WTC11 (cell line): ENCODE measurements around the gene PTAR1. TPM values are rescaled to one million over a fixed set of nuclear protein-coding genes. Genes with fewer than 3 reads are reported as not detected.
A peak's percentile ranks its signal among the peaks of the same experiment; 100 is the strongest.

ENCODE experiments used
- ATAC-seq: fragments of 200-7000 bp; cut with Tn5 transposase; 2 replicates; pipeline ENCODE4 v1.10.0; 2021; ENCODE audit warnings: mild to moderate bottlenecking, moderate library complexity
- CTCF ChIA-PET: fragments of 300-600 bp; sonication (Branson Sonifier 250); formaldehyde crosslinking; loops from one replicate; lab custom pipeline; 2021; ENCODE audit warnings: antibody characterized with exemption; lab: Charles Lee
- POLR2A ChIA-PET: fragments of 350-600 bp; sonication (Branson Sonifier 250); formaldehyde crosslinking; loops from one replicate; lab custom pipeline; 2021; ENCODE audit warnings: antibody characterized with exemption; lab: Charles Lee
- DNase-seq: peaks from one replicate; pipeline ENCODE4 v3.0.0; 2021; ENCODE audit warnings: low spot score
- H3K27ac Mint-ChIP-seq: 2 replicates; pipeline ENCODE4 v1.8.0; 2021; ENCODE audit warnings: mixed read lengths
- H3K27me3 Mint-ChIP-seq: 2 replicates; pipeline ENCODE4 v1.8.0; 2021; ENCODE audit warnings: low read depth, mild to moderate bottlenecking, moderate library complexity, mixed read lengths
- H3K36me3 Mint-ChIP-seq: 2 replicates; pipeline ENCODE4 v1.8.0; 2021; ENCODE audit warnings: mixed read lengths
- H3K4me1 Mint-ChIP-seq: 2 replicates; pipeline ENCODE4 v1.8.0; 2022; ENCODE audit warnings: mixed read lengths
- H3K4me3 Mint-ChIP-seq: 2 replicates; pipeline ENCODE4 v1.8.0; 2021; ENCODE audit warnings: mild to moderate bottlenecking, moderate library complexity, mixed read lengths
- H3K9me3 Mint-ChIP-seq: 2 replicates; pipeline ENCODE4 v1.8.0; 2021; ENCODE audit warnings: mixed read lengths
- ATF6 ChIP-seq: sonication (generic); formaldehyde crosslinking; IDR thresholded peaks from 2 replicates; pipeline ENCODE4 v1.8.1; 2023; ENCODE audit warnings: mild to moderate bottlenecking, missing genetic modification reagents
- CBFB ChIP-seq: sonication (generic); formaldehyde crosslinking; IDR thresholded peaks from 2 replicates; pipeline ENCODE4 v1.8.1; 2022; ENCODE audit warnings: mild to moderate bottlenecking, low read depth, missing genetic modification reagents
- CDX4 ChIP-seq: fragments of 250-450 bp; sonication (Bioruptor Pico); IDR thresholded peaks from 2 replicates; pipeline ENCODE4 v1.9.0; 2021; ENCODE audit warnings: moderate library complexity, mild to moderate bottlenecking, inconsistent platforms, borderline replicate concordance
- E2F1 ChIP-seq: sonication (generic); formaldehyde crosslinking; IDR thresholded peaks from 2 replicates; pipeline ENCODE4 v1.8.0; 2022; ENCODE audit warnings: mild to moderate bottlenecking, missing genetic modification reagents
- FOXK1 ChIP-seq: sonication (generic); formaldehyde crosslinking; IDR thresholded peaks from 2 replicates; pipeline ENCODE4 v1.8.0; 2022; ENCODE audit warnings: mild to moderate bottlenecking, moderate library complexity, missing genetic modification reagents
- FOXP4 ChIP-seq: sonication (generic); formaldehyde crosslinking; IDR thresholded peaks from 2 replicates; pipeline ENCODE4 v1.8.0; 2022; ENCODE audit warnings: mild to moderate bottlenecking, missing genetic modification reagents
- HMGXB4 ChIP-seq: sonication (generic); formaldehyde crosslinking; IDR thresholded peaks from 2 replicates; pipeline ENCODE4 v1.8.1; 2023; ENCODE audit warnings: mild to moderate bottlenecking, moderate library complexity, missing genetic modification reagents
- IRF2 ChIP-seq: sonication (generic); formaldehyde crosslinking; IDR thresholded peaks from 2 replicates; pipeline ENCODE4 v1.8.0; 2022; ENCODE audit warnings: low read depth, missing genetic modification reagents, borderline replicate concordance
- NFE2L1 ChIP-seq: sonication (generic); formaldehyde crosslinking; IDR thresholded peaks from 2 replicates; pipeline ENCODE4 v1.8.1; 2023; ENCODE audit warnings: missing genetic modification reagents
- TEAD4 ChIP-seq: sonication (generic); formaldehyde crosslinking; IDR thresholded peaks from 2 replicates; pipeline ENCODE4 v1.8.0; 2022; ENCODE audit warnings: mild to moderate bottlenecking, missing genetic modification reagents
- TP53 ChIP-seq: sonication (generic); formaldehyde crosslinking; IDR thresholded peaks from 2 replicates; pipeline ENCODE4 v1.8.1; 2023; ENCODE audit warnings: mild to moderate bottlenecking, missing genetic modification reagents
- ZNF423 ChIP-seq: fragments of 250-450 bp; sonication (Bioruptor Pico); IDR thresholded peaks from 2 replicates; pipeline ENCODE4 v2.1.2; 2022; ENCODE audit warnings: mild to moderate bottlenecking, moderate library complexity
- ZSCAN18 ChIP-seq: fragments of 250-450 bp; sonication (Bioruptor Pico); IDR thresholded peaks from 2 replicates; pipeline ENCODE4 v2.1.2; 2022; ENCODE audit warnings: mild to moderate bottlenecking, moderate library complexity
- total RNA-seq: library from RNA; stranded (reverse); gene quantifications from 3 replicates; pipeline ENCODE4 v1.2.3, GENCODE V29; 2021

The PTAR1 gene
- total RNA-seq, 1 experiment from 2014 or later: 90.8 TPM

- TF ChIP-seq ZNF423 (CRISPR knock-in tag): no peak
- TF ChIP-seq TEAD4 (CRISPR knock-in tag): 0 out of 2 replicates have a peak, but pooled peaks have one; percentile 35
- TF ChIP-seq CBFB: peak; percentile 60; the same call in 1 of the 2 replicates
- TF ChIP-seq, all 79 proteins: peak for 13
These were observed 87.1 kb downstream of the PTAR1 start (continued) for GRCh38 chr9:69672596-69673310.

- Mint-ChIP-seq H3K4me3 (peak within 1 kb of the TSS; percentile 67), H3K4me1 (peaks cover 11% of the 10 kb centered on the region; the same call in 1 of the 2 replicates), H3K9me3 (no peaks in the 10 kb centered on the region), H3K27ac (no peak within 1 kb of the TSS), H3K27me3 (peaks cover 31% of the 10 kb centered on the region), H3K36me3 (no peaks in the 10 kb centered on the region)
- peak; percentile 20 for ATAC-seq
- DNase-seq: peak; percentile 46
- ChIA-PET CTCF (interaction anchor here (0.6 to 2.9 kb wide), 43 partner anchors 8 to 1579 kb away, joined by 3 to 30 read pairs (median 4); partner anchors contain the start of gene PTAR1), POLR2A (interaction anchor here (0.5 kb wide), 1 partner anchor 51 kb away, joined by 5 read pairs; no protein-coding TSS in a partner anchor)
- 0 out of 2 replicates have a peak, but pooled peaks have one; percentile 8 for TF ChIP-seq ZNF423 (CRISPR knock-in tag)
- no peak for TF ChIP-seq IRF2 (CRISPR knock-in tag)
- peak; percentile 30; the same call in 1 of the 2 replicates for TF ChIP-seq FOXP4
- TF ChIP-seq E2F1 (CRISPR knock-in tag): peak; percentile 48; the same call in 1 of the 2 replicates
- no peak for TF ChIP-seq ATF6 (CRISPR knock-in tag)
- 0 out of 2 replicates have a peak, but pooled peaks have one; percentile 27 for TF ChIP-seq FOXK1 (CRISPR knock-in tag)
- TF ChIP-seq TP53 (CRISPR knock-in tag): peak; percentile 30; the same call in 1 of the 2 replicates
These were observed 87.8 kb downstream of the PTAR1 start, which contains the start of gene APBA1 for GRCh38 chr9:69671879-69672595. Gene APBA1 (minus strand): TSS chr9:69672371.

GRCh38 chr9:69671311-69671878, 88.4 kb downstream of the PTAR1 start:
- no peak for DNase-seq
- Mint-ChIP-seq H3K9me3 (no peaks in the 10 kb centered on the region), H3K27ac (no peak overlapping the region), H3K4me1 (peaks cover 11% of the 10 kb centered on the region; the same call in 1 of the 2 replicates), H3K27me3 (peaks cover 31% of the 10 kb centered on the region), H3K4me3 (peak overlapping the region; percentile 62), H3K36me3 (no peaks in the 10 kb centered on the region)
- ChIA-PET CTCF (interaction anchor here (1.3 to 2.9 kb wide), 14 partner anchors 8 to 464 kb away, joined by 3 to 30 read pairs (median 6); partner anchors contain the start of gene PTAR1), POLR2A (no interaction called here)
- TF ChIP-seq NFE2L1 (CRISPR knock-in tag): 0 out of 2 replicates have a peak, but pooled peaks have one; percentile 32
- TF ChIP-seq E2F1 (CRISPR knock-in tag): no peak
- TF ChIP-seq ZSCAN18 (CRISPR knock-in tag): no peak
- TF ChIP-seq CDX4 (CRISPR knock-in tag): no peak
- no peak for TF ChIP-seq HMGXB4
- no peak for ATAC-seq
